K562 (cell line): ENCODE results near the gene PSMD14. TPM values are rescaled to one million over a fixed set of nuclear protein-coding genes. Genes with fewer than 3 reads are reported as not detected.

Experiments
- ATAC-seq: fragments of 200-7000 bp; cut with Tn5 transposase; 3 replicates; pipeline ENCODE4 v1.9.1; 2020; ENCODE audit warnings: moderate library complexity
- BruUV-seq: library from RNA; stranded (reverse); fragments of 400-500 nt; replicated peaks from 2 replicates; lab custom pipeline; 2021; lab: Mats Ljungman, UMichigan
- CTCF ChIA-PET: fragments of 300-600 bp; formaldehyde crosslinking; extraction: SDS; loops from one replicate; lab custom pipeline; 2021; ENCODE audit warnings: low intra/inter-chr PET ratio; lab: Yijun Ruan, JAX
- POLR2A ChIA-PET: fragments of 300-600, 350-650 bp; sonication (Branson Sonifier 250); formaldehyde crosslinking; extraction: SDS; loops from one replicate; lab custom pipeline; 2021; ENCODE audit warnings: antibody characterized with exemption, inconsistent platforms; lab: Yijun Ruan, JAX
- DNase-seq, 4 experiments: peaks; one replicate each; pipeline versions ENCODE4 v3.0.0 to v3.0.0-alpha.2; 2011 to 2018; ENCODE audit warnings: low spot score in 3 of 4, mixed read lengths in 3 of 4; ENCODE audit errors: extremely low read depth in 1 of 4
- FAIRE-seq: peaks from 2 replicates; lab custom pipeline; 2011; peaks lifted over from hg19 to GRCh38; lab: Jason Lieb, UNC
- H2AFZ ChIP-seq: 2 replicates; pipeline ENCODE4 v1.6.0; 2011; ENCODE audit warnings: low read depth, low read length, control low read depth, inconsistent platforms
- H3K27ac ChIP-seq: fragments of 200-600 bp; 3 replicates; pipeline ENCODE4 v1.8.0; 2011; ENCODE audit warnings: low read depth, mild to moderate bottlenecking, control low read depth, inconsistent platforms, low read length, moderate library complexity, mixed read lengths; ENCODE audit errors: extremely low read depth
- H3K27me3 ChIP-seq, 2 experiments: fragments of 300-600 bp in 1 of 2; 2 replicates in 1 of 2; 3 replicates in 1 of 2; pipeline versions ENCODE4 v1.6.0 to v1.8.0; 2011; ENCODE audit warnings: inconsistent platforms in 2 of 2, low read length in 2 of 2, mild to moderate bottlenecking in 1 of 2, mixed read lengths in 1 of 2, moderate library complexity in 1 of 2; ENCODE audit not compliant: control insufficient read depth in 2 of 2, insufficient read depth in 2 of 2
- H3K36me3 ChIP-seq: fragments of 300-600 bp; 3 replicates; pipeline ENCODE4 v1.8.0; 2011; ENCODE audit warnings: mild to moderate bottlenecking, low read length, inconsistent platforms; ENCODE audit not compliant: control insufficient read depth, insufficient read depth
- H3K4me1 ChIP-seq, 2 experiments: fragments of 200-600 bp in 1 of 2; replicated peaks in 1 of 2; 2 replicates in 1 of 2; 3 replicates in 1 of 2; pipeline versions ENCODE4 v1.5.1 to v1.8.0; 2011; ENCODE audit warnings: inconsistent platforms in 2 of 2, low read length in 2 of 2, mild to moderate bottlenecking in 1 of 2, mixed read lengths in 1 of 2, moderate library complexity in 1 of 2; ENCODE audit not compliant: control insufficient read depth in 2 of 2, insufficient read depth in 2 of 2
- H3K4me2 ChIP-seq: 2 replicates; pipeline ENCODE4 v1.6.1; 2011; ENCODE audit warnings: low read length, control low read depth, inconsistent platforms, mixed read lengths; ENCODE audit not compliant: insufficient read depth
- H3K4me3 ChIP-seq: fragments of 200-600 bp; sonication (generic), shearing (Covaris generic); 2 replicates; pipeline ENCODE4 v1.5.1; 2016; ENCODE audit warnings: control low read depth, inconsistent platforms
- H3K79me2 ChIP-seq: fragments of 200-600 bp; 3 replicates; pipeline ENCODE4 v1.8.0; 2011; ENCODE audit warnings: low read length, inconsistent platforms; ENCODE audit not compliant: control insufficient read depth, insufficient read depth
- H3K9ac ChIP-seq, 2 experiments: 2 replicates each; pipeline versions ENCODE4 v1.6.0 to v1.6.1; 2011; ENCODE audit warnings: low read depth in 2 of 2, low read length in 2 of 2, control low read depth in 1 of 2, inconsistent platforms in 1 of 2, mild to moderate bottlenecking in 1 of 2, mixed read lengths in 1 of 2; ENCODE audit not compliant: insufficient read depth in 1 of 2
- H3K9me1 ChIP-seq: one replicate; pipeline ENCODE4 v1.6.0; 2011; ENCODE audit warnings: inconsistent platforms, mild to moderate bottlenecking, low read length, moderate library complexity; ENCODE audit not compliant: control insufficient read depth, insufficient read depth
- H3K9me3 ChIP-seq: replicated peaks from 2 replicates; pipeline ENCODE4 v1.5.1; 2011; ENCODE audit warnings: low read depth, low read length, inconsistent platforms; ENCODE audit not compliant: control insufficient read depth, insufficient read depth
- H4K20me1 ChIP-seq: replicated peaks from 2 replicates; pipeline ENCODE4 v1.6.1; 2011; ENCODE audit warnings: low read length, inconsistent platforms, mixed read lengths; ENCODE audit not compliant: control insufficient read depth, insufficient read depth
- ATF3 ChIP-seq, 2 experiments: fragments of 450-650 bp in 1 of 2; sonication (generic) in 1 of 2; formaldehyde crosslinking in 1 of 2; IDR thresholded peaks in 1 of 2; conservative IDR thresholded peaks in 1 of 2; 2 replicates each; pipeline versions ENCODE4 v1.6.1 to v1.8.1; 2016 to 2023; ENCODE audit warnings: mild to moderate bottlenecking in 2 of 2, moderate library complexity in 2 of 2, inconsistent platforms in 1 of 2, missing genetic modification reagents in 1 of 2
- EP400 ChIP-seq: fragments of 450-650 bp; IDR thresholded peaks from 2 replicates; pipeline ENCODE4 v1.6.1; 2017; ENCODE audit warnings: antibody characterized with exemption, mild to moderate bottlenecking, moderate library complexity
- FOXJ3 ChIP-seq: sonication (generic); formaldehyde crosslinking; IDR thresholded peaks from 2 replicates; pipeline ENCODE4 v1.4.0; 2020; ENCODE audit warnings: mild to moderate bottlenecking, missing genetic modification reagents
- MLLT1 ChIP-seq, 2 experiments: fragments of 450-650 bp; IDR thresholded peaks; 2 replicates each; pipeline ENCODE4 v1.6.1; 2016
- NFIC ChIP-seq: fragments of 450-650 bp; IDR thresholded peaks from 2 replicates; pipeline ENCODE4 v1.6.1; 2017; ENCODE audit warnings: mild to moderate bottlenecking, inconsistent platforms
- PHF21A ChIP-seq: fragments of 450-650 bp; IDR thresholded peaks from 2 replicates; pipeline ENCODE4 v1.6.1; 2017; ENCODE audit warnings: low read depth, borderline replicate concordance
- RBM14 ChIP-seq: fragments of 200-400 bp; formaldehyde crosslinking; IDR thresholded peaks from 2 replicates; pipeline ENCODE4 v1.6.1; 2018; ENCODE audit warnings: low read depth, mild to moderate bottlenecking, low read length, moderate library complexity, borderline replicate concordance; ENCODE audit not compliant: insufficient read depth
- SAP30 ChIP-seq: fragments of 200-600 bp; sonication (generic); IDR thresholded peaks from 2 replicates; pipeline ENCODE4 v1.6.1; 2012; ENCODE audit warnings: borderline replicate concordance, low read depth, mild to moderate bottlenecking, moderate library complexity, low read length, control low read depth, inconsistent platforms; ENCODE audit not compliant: insufficient read depth, poor library complexity, severe bottlenecking
- TEAD1 ChIP-seq, 2 experiments: fragments of 450-650 bp in 1 of 2; sonication (generic) in 1 of 2; formaldehyde crosslinking; IDR thresholded peaks; 2 replicates each; pipeline versions ENCODE4 v1.4.0 to v1.8.0; 2020 to 2022; ENCODE audit warnings: mild to moderate bottlenecking in 2 of 2, missing genetic modification reagents in 1 of 2
- ZBED1 ChIP-seq: IDR thresholded peaks from 2 replicates; pipeline ENCODE4 v1.6.1; 2014
- ZNF143 ChIP-seq: sonication (generic); formaldehyde crosslinking; IDR thresholded peaks from 2 replicates; pipeline ENCODE4 v1.9.0; 2022; ENCODE audit warnings: mild to moderate bottlenecking, missing genetic modification reagents
- WGBS: fragments of 100-300 bp; shearing (Covaris generic); methylation state at CpG from one replicate; pipeline ENCODE4 v1.1.6; 2016; ENCODE audit warnings: low coverage, mixed read lengths; ENCODE audit not compliant: insufficient coverage; ENCODE audit errors: missing lambda C conversion rate; 5-methylcytosine and 5-hydroxymethylcytosine counted together
- in situ Hi-C: fragments of 300-500 bp; cut with MboI; formaldehyde crosslinking; loops from 4 replicates; pipeline ENCODE4 v1.15.0; 2018; ENCODE audit warnings: inconsistent platforms, mixed read lengths
- intact Hi-C: fragments of 100-400 bp; cut with micrococcal nuclease; formaldehyde crosslinking; loops from 2 replicates; pipeline ENCODE4 v1.14.2; 2022
- polyA plus RNA-seq, 8 experiments: library from polyadenylated mRNA; depleted of rRNA in 4 of 8; stranded (reverse) in 5 of 8; unstranded in 3 of 8; fragments of >200 nt; fragmentation: Nextera tagmentation in 2 of 8; fragmentation: Illumina TruSeq in 1 of 8; extraction: Ambion mirVana in 2 of 8; extraction: Trizol in 1 of 8; gene quantifications; 2 replicates each; pipeline versions ENCODE4 v1.2.1 to v1.2.3, GENCODE V29; 2011 to 2014; ENCODE audit warnings: inconsistent platforms in 1 of 8, missing spikeins in 1 of 8
- total RNA-seq, 7 experiments: library from RNA; depleted of rRNA in 6 of 7; stranded (reverse); fragments of >200 nt in 6 of 7; fragmentation: Illumina TruSeq in 2 of 7; extraction: Trizol in 2 of 7; gene quantifications; 2 replicates each; pipeline versions ENCODE4 v1.2.1 to v1.2.3, GENCODE V29; 2011 to 2021; ENCODE audit warnings: low replicate concordance in 1 of 7
- TF ChIP-seq, protein P1 (sequence below): fragments of 450-650 bp; formaldehyde crosslinking; IDR thresholded peaks from 2 replicates; pipeline ENCODE4 v1.4.0; 2020; ENCODE audit warnings: mild to moderate bottlenecking, mixed read lengths
- TF ChIP-seq, protein P2 (sequence below): IDR thresholded peaks from 2 replicates; pipeline ENCODE4 v1.6.1; 2011; ENCODE audit not compliant: insufficient read length; ENCODE audit errors: extremely low read depth

PSMD14 gene
- total and polyA plus RNA-seq, 9 of the 15 experiments (the other 6 are each of a cell fraction or from before 2014, with no cell fraction given): 151 to 515 (median 228) TPM

GRCh38 chr2:161417438-161418274 is 109.4 kb downstream of the PSMD14 start:
- CTCF ChIA-PET: no interaction called here
- no peak overlapping the region for H3K4me3 ChIP-seq
- no peaks in the 10 kb centered on the region for H3K9me1 ChIP-seq
- H3K79me2 ChIP-seq: no peaks in the 10 kb centered on the region
- intact Hi-C loops (loop anchor here (5.0 kb wide), 1 partner anchor 110 kb away; the partner anchor contains the start of gene PSMD14), in situ Hi-C loops (no loop called here)
- WGBS: 31% methylated on average over 21 of the region's 21 CpGs
- peaks cover 57 to 60% of the 10 kb centered on the region in 2 experiments for H3K27me3 ChIP-seq
- H4K20me1 ChIP-seq: no peaks in the 10 kb centered on the region
- H3K9ac ChIP-seq: no peak overlapping the region
- POLR2A ChIA-PET: interaction anchor here (0.5 kb wide), 1 partner anchor 1719 kb away, joined by 3 read pairs; no protein-coding TSS in a partner anchor
- ATAC-seq (no peak), FAIRE-seq (no peak), DNase-seq (no peak)
- TF ChIP-seq NFIC (no peak), FOXJ3 (CRISPR knock-in tag) (no peak), MLLT1 (IDR thresholded peaks at IDR 0.05) (no peak), ZNF143 (CRISPR knock-in tag) (no peak), PHF21A (no peak), ATF3 (IDR thresholded peaks at IDR 0.05) (no peak), ATF3 (CRISPR knock-in tag; conservative IDR thresholded peaks at IDR 0.05) (no peak), EP400 (no peak), SAP30 (no peak), RBM14 (no peak), ZBED1 (no peak), TEAD1 (CRISPR knock-in tag; IDR thresholded peaks at IDR 0.05) (no peak)
- TF ChIP-seq, protein P1, sequence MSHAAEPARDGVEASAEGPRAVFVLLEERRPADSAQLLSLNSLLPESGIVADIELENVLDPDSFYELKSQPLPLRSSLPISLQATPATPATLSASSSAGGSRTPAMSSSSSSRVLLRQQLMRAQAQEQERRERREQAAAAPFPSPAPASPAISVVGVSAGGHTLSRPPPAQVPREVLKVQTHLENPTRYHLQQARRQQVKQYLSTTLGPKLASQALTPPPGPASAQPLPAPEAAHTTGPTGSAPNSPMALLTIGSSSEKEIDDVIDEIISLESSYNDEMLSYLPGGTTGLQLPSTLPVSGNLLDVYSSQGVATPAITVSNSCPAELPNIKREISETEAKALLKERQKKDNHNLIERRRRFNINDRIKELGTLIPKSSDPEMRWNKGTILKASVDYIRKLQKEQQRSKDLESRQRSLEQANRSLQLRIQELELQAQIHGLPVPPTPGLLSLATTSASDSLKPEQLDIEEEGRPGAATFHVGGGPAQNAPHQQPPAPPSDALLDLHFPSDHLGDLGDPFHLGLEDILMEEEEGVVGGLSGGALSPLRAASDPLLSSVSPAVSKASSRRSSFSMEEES (CRISPR knock-in tag): no peak
- TF ChIP-seq, protein P2, sequence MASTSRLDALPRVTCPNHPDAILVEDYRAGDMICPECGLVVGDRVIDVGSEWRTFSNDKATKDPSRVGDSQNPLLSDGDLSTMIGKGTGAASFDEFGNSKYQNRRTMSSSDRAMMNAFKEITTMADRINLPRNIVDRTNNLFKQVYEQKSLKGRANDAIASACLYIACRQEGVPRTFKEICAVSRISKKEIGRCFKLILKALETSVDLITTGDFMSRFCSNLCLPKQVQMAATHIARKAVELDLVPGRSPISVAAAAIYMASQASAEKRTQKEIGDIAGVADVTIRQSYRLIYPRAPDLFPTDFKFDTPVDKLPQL: no peak
- no peaks in the 10 kb centered on the region for H3K9me3 ChIP-seq
- H2AFZ ChIP-seq: no peak overlapping the region
- BruUV-seq: no TSS peak
- no peak overlapping the region for H3K27ac ChIP-seq
- peaks cover 8 to 28% of the 10 kb centered on the region in 2 experiments; a peak in 4 of 5 replicates for H3K4me1 ChIP-seq
- no peaks in the 10 kb centered on the region for H3K36me3 ChIP-seq
- H3K4me2 ChIP-seq: no peak overlapping the region
